ENCODE data around the gene PADI2. TPM values are rescaled to one million over a fixed set of nuclear protein-coding genes. Genes with fewer than 3 reads are reported as not detected.

Gene PADI2
- total RNA-seq, 1 experiment from 2014 or later: 14.0 TPM

- Histone ChIP-seq H4K20me1 (ENCODE audit: insufficient read depth) (no peaks in the 10 kb centered on the region), H3K9me3 (ENCODE audit: insufficient read depth, low read depth) (no peaks in the 10 kb centered on the region), H3K4me1 (replicated peaks; ENCODE audit: insufficient read depth) (peaks cover 7% of the 10 kb centered on the region), H3K79me2 (ENCODE audit: low read depth) (no peaks in the 10 kb centered on the region), H3K4me3 (no peak overlapping the region), H3K4me2 (no peak overlapping the region), H3F3A (ENCODE audit: insufficient read depth, low read depth) (peaks cover 6% of the 10 kb centered on the region), H2AFZ (no peak overlapping the region), H3K27ac (no peak overlapping the region), H3K9me2 (ENCODE audit: insufficient read depth) (no peaks in the 10 kb centered on the region), H3K27me3 (ENCODE audit: insufficient read depth, low read depth) (no peaks in the 10 kb centered on the region), H3K36me3 (ENCODE audit: low read depth) (no peaks in the 10 kb centered on the region)
- ChIA-PET CTCF (interaction anchor here (0.6 kb wide), 1 partner anchor 25 kb away, joined by 3 read pairs; no protein-coding TSS in a partner anchor), POLR2A (ENCODE audit: unreplicated experiment) (no interaction called here)
- BruUV-seq (replicated peaks): no TSS peak
- TF ChIP-seq, protein P1, sequence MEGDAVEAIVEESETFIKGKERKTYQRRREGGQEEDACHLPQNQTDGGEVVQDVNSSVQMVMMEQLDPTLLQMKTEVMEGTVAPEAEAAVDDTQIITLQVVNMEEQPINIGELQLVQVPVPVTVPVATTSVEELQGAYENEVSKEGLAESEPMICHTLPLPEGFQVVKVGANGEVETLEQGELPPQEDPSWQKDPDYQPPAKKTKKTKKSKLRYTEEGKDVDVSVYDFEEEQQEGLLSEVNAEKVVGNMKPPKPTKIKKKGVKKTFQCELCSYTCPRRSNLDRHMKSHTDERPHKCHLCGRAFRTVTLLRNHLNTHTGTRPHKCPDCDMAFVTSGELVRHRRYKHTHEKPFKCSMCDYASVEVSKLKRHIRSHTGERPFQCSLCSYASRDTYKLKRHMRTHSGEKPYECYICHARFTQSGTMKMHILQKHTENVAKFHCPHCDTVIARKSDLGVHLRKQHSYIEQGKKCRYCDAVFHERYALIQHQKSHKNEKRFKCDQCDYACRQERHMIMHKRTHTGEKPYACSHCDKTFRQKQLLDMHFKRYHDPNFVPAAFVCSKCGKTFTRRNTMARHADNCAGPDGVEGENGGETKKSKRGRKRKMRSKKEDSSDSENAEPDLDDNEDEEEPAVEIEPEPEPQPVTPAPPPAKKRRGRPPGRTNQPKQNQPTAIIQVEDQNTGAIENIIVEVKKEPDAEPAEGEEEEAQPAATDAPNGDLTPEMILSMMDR (conservative IDR thresholded peaks at IDR 0.05): no peak
- TF ChIP-seq EZH2 (IDR thresholded peaks at IDR 0.05; ENCODE audit: low read depth): no peak
- no peak for DNase-seq
- intact Hi-C loops (cut with micrococcal nuclease; ENCODE audit: unreplicated experiment): no loop called here
These were observed 14.8 kb upstream of the PADI2 start for GRCh38 chr1:17134034-17134433.

DNA sequence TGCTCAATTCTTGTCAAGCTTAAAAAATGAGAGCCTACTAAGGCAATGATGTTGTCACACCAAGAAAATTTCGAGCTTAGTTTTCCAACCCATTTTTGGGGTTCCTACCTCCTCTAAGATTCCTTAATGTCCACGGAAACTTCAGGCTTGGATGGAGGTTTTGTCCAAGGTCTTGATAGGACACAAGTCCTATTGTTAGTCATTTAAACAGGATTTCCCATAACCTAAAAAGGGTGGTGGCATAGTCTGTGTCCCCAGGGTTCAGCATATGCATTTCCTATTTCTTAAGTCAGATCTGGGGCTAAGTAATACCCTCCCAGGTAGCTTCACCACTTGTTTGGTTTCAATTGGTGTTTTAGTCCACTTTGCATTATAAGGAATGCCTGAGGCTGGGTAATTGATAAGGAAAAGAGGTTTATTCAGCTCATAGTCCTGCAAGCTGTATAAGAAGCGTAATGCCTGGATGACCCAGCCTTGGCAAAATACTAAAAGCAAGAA lies 10.9 kb upstream of the PADI2 start:
- no peaks in the 10 kb centered on the region for H3K9me3 ChIP-seq (ENCODE audit: insufficient read depth, low read depth)
- POLR2A ChIA-PET (ENCODE audit: unreplicated experiment): interaction anchor here (0.6 to 0.7 kb wide), 2 partner anchors 77 to 85 kb away, joined by 3 to 4 read pairs; no protein-coding TSS in a partner anchor
- H3F3A ChIP-seq (ENCODE audit: insufficient read depth, low read depth): peaks cover 26% of the 10 kb centered on the region
- H3K79me2 ChIP-seq (ENCODE audit: low read depth): no peaks in the 10 kb centered on the region
- peaks cover 39% of the 10 kb centered on the region for H3K4me1 ChIP-seq (replicated peaks; ENCODE audit: insufficient read depth)
- no peaks in the 10 kb centered on the region for H3K9me2 ChIP-seq (ENCODE audit: insufficient read depth)
- H4K20me1 ChIP-seq (ENCODE audit: insufficient read depth): no peaks in the 10 kb centered on the region
- no peaks in the 10 kb centered on the region for H3K27me3 ChIP-seq (ENCODE audit: insufficient read depth, low read depth)
- H2AFZ ChIP-seq: no peak overlapping the region
- BruUV-seq (replicated peaks): no TSS peak
- H3K4me2 ChIP-seq: no peak overlapping the region
- no peak for DNase-seq
- H3K4me3 ChIP-seq: no peak overlapping the region
- H3K36me3 ChIP-seq (ENCODE audit: low read depth): no peaks in the 10 kb centered on the region
- CTCF ChIA-PET: no interaction called here
- TF ChIP-seq, protein P1 (conservative IDR thresholded peaks at IDR 0.05): no peak
- TF ChIP-seq EZH2 (IDR thresholded peaks at IDR 0.05; ENCODE audit: low read depth): no peak
- H3K27ac ChIP-seq: peak overlapping the region; percentile 92; the same call in 1 of the 2 replicates
- intact Hi-C loops (cut with micrococcal nuclease; ENCODE audit: unreplicated experiment): no loop called here

DNA sequence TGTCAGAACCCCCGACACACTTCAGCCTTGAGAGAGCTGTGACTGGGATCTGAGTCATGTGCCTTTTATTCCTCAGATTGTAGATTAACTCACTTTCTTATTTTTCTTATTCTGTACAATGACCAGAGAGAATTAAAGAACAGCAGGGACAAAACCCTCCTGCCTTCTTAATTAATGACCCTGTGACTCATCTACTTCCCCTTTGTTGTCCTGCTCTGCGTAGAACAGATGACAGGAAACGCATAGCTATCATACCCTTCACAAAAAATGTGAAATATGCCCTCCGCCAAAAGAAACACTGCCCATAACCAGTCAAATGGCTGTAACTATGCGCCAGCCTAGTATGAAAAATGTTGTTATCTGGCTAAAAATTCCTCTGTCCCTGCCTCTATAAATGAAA lies 9.1 kb upstream of the PADI2 start:
- Histone ChIP-seq H3F3A (ENCODE audit: insufficient read depth, low read depth) (peaks cover 26% of the 10 kb centered on the region), H3K4me2 (peak overlapping the region; percentile 62), H3K9me2 (ENCODE audit: insufficient read depth) (no peaks in the 10 kb centered on the region), H3K36me3 (ENCODE audit: low read depth) (no peaks in the 10 kb centered on the region), H4K20me1 (ENCODE audit: insufficient read depth) (no peaks in the 10 kb centered on the region), H3K4me3 (no peak overlapping the region), H2AFZ (no peak overlapping the region), H3K79me2 (ENCODE audit: low read depth) (no peaks in the 10 kb centered on the region), H3K27me3 (ENCODE audit: insufficient read depth, low read depth) (no peaks in the 10 kb centered on the region), H3K27ac (peak overlapping the region; percentile 92), H3K9me3 (ENCODE audit: insufficient read depth, low read depth) (no peaks in the 10 kb centered on the region), H3K4me1 (replicated peaks; ENCODE audit: insufficient read depth) (peaks cover 39% of the 10 kb centered on the region)
- CTCF ChIA-PET: interaction anchor here (0.7 to 1.4 kb wide), 3 partner anchors 109 to 312 kb away, joined by 3 to 9 read pairs (median 3); partner anchors contain the start of gene RCC2
- TF ChIP-seq, protein P1 (conservative IDR thresholded peaks at IDR 0.05): no peak
- TF ChIP-seq EZH2 (IDR thresholded peaks at IDR 0.05; ENCODE audit: low read depth): no peak
- BruUV-seq (replicated peaks): no TSS peak
- POLR2A ChIA-PET (ENCODE audit: unreplicated experiment): interaction anchor here (0.6 to 1.4 kb wide), 5 partner anchors 34 to 109 kb away, joined by 3 to 13 read pairs (median 9); no protein-coding TSS in a partner anchor
- DNase-seq: peak; percentile 65 to 95
- intact Hi-C loops (cut with micrococcal nuclease; ENCODE audit: unreplicated experiment): loop anchor here (1.0 to 5.0 kb wide), 5 partner anchors 40 to 349 kb away; no protein-coding TSS in a partner anchor

All from PC-9 (cell line).